HG02852 (cell line): ENCODE results near the gene WDR54.

Experiments
- ATAC-seq: cut with Tn5 transposase; IDR thresholded peaks from one replicate; pipeline ENCODE4 v1.9.1; 2021; ENCODE audit warnings: mild to moderate bottlenecking, moderate library complexity; ENCODE audit not compliant: unreplicated experiment

Gene WDR54, protein sequence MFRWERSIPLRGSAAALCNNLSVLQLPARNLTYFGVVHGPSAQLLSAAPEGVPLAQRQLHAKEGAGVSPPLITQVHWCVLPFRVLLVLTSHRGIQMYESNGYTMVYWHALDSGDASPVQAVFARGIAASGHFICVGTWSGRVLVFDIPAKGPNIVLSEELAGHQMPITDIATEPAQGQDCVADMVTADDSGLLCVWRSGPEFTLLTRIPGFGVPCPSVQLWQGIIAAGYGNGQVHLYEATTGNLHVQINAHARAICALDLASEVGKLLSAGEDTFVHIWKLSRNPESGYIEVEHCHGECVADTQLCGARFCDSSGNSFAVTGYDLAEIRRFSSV

DNA sequence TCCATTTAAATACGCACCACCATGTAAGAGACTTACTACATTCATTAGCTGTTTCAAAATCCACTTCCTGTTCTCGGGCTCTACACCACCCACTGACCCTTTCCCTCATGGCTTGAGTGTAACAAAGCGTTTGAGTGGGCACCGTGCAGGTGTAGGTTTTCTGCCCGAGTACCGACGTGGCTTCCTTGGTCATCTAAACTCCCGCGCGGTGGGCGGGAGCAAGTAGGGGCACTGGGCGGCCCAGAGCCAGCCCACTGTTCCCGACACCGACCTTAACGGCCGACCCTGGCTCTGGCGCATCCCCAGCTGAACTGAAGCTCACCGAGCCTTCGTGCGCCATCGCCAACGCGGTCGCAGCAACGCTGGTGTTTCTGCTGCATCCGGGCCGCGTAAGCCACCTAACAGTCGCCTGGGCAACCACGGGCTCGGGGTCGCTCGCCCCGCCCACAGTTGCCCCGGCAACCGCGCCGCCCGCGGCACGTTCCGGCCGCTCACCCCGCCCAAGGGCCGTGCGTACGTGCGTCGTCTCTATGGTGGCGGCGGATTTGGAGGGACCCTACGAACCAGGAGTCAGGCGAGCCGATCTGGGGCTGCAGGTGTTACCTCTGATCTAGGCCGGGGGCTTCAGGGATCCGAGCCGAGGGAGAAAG, at the start of gene WDR54, which contains the start of gene C2orf81:
TSS of gene WDR54 (plus strand) at position 510 of the 650 bp plus-strand sequence. CDS start 424 bp downstream, outside the sequence.
TSS of gene C2orf81 (minus strand) at position 399 of the 650 bp plus-strand sequence. CDS start at position 340, 59 bp downstream.
- peak; percentile 93 for ATAC-seq

DNA sequence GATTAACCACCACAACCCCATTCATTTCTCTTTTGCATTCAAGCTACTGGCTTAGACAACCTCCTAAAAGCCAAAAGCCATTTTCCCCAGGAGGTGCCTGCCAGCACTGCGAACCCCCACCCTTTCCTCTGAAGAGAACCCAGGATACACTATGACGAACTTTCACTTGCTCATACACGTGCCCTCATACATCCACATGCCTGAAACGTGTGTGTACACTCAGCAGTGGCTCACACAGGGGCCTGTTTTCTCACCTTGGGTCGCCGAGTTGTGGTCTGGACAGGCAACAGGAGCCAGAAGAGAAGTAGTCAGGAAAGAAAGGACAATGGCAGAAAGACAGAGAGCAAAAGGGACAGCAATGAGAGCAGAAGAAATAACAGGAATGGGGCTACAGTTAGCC, 48.9 kb upstream of the WDR54 start:
- no peak for ATAC-seq

DNA sequence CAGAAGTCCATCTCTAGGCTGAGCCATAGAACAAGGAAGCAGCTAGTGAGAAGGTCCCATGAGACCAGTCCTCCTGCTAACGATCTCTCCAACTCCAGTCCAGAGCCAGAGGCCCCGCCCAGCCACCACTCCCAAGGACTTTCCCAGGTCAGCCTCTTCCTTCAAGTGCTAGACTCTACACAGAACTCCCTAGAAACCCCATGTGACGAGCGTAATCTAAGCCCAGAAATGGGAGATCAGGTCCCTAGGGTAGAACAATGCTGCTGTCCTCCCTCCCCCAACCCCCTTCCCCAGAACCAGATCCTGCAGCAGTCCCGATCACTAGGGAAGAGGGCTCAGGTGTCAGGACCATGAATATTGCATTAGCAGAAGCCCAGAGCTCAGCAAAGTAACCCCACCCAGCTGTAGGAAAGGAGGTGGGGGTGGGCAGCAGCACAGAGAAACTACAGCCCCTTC, 48.3 kb upstream of the WDR54 start:
- ATAC-seq: no peak

DNA sequence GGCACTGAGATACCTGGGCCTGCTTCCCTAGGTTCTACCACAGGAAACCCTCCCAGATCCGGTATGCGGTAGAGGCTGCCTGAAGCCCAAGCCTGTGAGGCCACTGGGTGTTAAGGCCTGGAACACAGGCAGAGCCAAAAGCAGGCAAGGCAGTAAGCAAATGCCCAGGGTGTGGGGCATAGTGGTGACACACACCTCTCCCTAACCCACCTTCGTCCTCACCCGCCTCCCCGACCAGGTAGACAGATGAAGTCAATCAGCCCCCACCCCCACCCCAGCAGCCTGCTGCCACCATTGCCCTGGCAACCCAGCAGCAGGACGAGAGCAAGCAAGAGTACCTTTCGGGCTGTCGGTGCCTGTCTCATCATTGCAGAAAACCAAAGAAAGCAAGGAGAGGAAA, 47.5 kb upstream of the WDR54 start:
- ATAC-seq: no peak

DNA sequence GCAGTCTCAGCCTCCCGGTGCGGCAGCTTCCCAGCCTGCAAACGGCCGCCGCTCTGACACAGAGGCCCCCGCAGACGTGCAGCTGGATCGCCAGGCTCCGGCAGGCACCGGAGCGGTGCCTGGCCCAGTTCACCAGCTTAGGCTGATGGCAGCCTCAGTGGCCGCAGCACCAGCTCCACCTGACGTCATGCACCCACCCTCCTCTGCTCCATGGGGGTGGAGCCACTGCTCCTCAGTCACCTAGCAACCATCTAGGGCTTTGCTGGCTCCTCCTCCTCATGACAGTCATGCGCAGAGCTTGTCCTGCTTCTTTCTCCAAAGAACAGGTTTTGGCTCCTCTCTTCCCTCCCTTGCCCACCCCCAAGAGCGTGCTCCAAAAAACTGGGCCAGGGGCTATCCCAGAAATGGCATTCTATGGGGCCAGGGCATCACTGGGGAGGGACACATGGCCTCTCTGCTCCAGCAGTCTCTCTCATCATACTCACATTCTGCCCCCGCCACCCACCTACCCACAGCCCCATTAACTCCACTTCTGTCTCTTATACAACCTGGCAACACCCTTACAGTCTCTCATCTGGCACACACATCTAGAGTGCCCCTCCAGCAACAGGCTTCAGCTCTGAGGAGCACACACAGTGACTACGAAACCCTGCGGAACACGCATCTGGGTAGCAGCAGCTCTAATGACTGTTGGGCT, 46.9 kb upstream of the WDR54 start:
- no peak for ATAC-seq

DNA sequence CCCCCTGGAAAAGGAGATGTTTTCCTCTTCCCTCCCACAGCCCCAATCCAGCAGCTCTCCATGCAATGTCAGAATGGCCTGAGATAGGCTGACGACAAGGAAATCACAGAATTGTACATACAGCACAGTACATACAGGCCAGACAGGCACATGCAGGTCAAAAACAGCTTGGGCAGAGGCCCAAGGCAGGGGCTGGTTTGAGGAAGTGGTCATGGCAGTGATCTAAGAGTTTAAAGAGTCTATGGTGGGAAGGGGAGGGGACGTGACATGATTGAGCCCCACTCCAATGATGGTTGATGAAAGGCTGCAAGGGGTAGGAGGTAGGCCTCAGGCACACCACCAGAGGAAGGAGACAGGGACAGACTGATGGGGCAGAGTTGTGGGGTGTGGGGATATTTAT, 45.7 kb upstream of the WDR54 start:
- no peak for ATAC-seq

DNA sequence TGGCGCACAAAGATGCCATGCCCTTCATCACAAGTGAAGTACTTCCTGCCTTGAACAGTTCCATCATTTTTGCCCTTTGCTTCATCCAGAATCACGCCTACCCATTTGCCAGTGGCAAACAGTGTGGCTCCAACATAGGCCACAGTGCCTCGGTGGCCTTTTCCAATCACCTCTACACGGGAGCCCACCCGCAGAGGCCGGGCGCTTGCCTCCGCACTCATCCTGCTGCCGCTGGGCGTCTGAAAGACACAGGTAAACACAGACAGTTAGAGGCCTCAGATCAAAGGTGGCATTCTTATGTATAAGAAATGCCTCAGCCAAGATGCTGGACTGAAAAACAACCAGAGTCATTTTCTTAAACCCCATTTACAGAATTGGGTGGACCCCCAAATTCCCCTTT, 43.5 kb upstream of the WDR54 start:
- ATAC-seq: no peak

DNA sequence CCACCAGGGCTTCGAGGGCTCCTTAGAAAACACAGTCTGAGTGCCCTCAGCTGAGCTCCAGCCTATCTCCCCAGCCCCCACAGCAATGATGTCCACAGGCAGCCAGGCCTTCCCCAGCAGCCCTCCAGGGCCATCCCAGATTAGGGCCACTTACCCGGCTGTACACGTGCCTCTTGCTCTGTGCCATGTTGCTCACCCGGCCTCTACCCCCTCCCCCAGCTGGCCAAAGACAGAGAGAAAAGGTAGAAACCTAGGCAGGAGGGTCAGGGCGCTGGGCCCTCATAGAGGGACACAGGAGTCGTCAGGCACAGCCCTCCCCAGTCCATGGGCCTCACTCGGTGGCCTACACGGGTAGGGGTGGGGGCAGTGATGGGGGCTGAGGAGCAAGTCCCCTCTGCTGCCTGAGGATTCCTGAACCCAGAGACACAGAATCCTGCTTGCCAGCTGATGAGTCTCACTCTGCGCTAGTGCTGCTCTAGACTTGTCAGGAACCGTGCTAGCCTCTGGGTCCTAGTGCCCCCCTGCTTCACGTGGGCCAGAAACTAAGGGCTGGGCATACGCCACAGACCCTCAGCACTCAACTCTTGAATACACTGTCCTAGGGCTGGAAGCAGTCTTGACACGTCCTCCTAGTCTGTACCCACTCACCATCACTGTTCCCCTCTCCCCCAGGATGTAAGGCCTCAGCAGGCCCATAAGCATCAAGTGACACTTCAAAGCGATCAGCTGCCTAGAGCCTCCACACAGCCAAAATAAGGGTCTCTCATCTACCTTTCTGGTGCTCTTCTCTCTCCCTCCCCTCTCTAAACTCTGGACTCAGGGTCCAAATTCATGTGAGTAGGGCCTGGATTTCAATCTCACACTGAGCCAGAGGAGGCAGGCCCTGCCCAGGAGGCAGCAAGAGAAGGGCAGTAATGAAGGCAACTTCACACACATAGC, 41.4 kb upstream of the WDR54 start, which contains the start of gene DCTN1:
TSS of gene DCTN1 (minus strand) at position 461 of the 939 bp plus-strand sequence. CDS start at position 187, 274 bp downstream.
- peak; percentile 73 for ATAC-seq

DNA sequence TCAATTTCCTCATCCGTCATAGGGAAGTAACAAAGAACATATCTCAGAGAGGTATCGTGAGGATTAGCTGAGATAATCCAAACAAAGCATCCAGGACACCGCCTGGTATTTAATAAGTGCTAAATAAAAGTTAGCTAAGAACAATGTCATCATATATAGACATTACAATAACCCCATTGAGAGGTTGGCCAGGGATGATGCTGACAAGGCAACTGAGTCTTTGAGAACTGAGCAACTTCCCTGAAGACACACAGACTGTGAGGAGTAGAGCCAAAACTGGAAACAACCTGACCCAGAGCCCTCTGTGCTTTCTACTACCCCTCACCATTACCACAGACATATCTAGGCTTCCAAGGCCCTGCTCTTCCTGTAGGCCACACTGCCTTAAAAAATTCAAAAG, 39.8 kb upstream of the WDR54 start:
- no peak for ATAC-seq

DNA sequence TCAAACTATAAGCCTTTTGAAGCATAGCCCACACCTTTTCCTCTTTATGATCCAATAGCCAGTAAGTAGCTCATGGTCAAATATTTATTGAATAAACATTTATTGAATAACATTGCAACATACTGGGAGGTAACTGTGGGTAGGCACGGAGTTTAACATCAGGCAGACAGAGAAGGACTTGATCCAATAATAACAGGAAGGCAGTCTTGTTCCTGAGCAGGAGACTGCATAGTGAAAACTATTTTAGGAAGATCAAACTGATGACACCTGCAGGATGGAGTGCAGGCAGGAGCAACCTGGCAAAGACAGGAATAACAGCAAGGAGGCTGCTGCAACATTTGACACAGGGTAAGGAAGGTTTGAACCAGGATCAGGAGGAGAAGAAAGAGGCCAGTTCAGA, 38.3 kb upstream of the WDR54 start:
- no peak for ATAC-seq

DNA sequence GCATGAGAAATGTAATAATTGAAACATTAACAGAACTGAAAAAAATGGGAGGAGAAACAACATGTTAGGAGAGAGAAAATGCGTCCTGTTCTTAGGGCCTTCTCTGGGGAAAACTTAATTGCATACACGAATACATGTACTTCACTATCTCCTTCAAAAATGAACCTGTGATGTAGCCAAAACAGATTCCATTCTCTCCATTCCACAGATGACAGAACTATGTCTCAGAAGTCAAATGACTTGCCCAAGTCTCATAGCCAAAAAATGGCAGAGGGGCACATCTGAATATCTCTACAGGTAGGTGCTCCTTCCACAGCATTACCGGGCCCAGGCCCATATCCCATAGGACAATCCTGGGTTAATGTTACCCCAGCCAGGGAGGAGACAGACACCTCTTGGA, 37.5 kb upstream of the WDR54 start:
- no peak for ATAC-seq

DNA sequence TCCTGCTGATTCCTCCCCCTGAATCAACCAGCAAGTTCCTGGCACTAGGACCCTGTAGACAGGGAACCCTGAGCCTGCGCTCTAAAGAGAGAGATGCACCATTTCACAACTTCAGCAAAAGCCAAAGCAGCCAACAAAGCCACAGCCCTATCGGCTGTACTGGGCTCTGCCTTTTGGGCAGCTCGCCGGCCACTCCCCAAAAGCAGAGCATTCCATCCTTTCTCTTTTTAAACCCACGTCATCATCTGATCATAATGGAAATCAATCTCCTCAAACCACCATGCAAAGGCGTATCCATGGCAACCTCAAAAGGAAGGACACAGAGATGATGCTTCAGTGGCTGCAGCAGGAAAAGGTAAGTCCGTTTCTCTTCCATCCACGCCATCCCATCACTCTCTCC, 36.1 kb upstream of the WDR54 start:
- ATAC-seq: no peak

DNA sequence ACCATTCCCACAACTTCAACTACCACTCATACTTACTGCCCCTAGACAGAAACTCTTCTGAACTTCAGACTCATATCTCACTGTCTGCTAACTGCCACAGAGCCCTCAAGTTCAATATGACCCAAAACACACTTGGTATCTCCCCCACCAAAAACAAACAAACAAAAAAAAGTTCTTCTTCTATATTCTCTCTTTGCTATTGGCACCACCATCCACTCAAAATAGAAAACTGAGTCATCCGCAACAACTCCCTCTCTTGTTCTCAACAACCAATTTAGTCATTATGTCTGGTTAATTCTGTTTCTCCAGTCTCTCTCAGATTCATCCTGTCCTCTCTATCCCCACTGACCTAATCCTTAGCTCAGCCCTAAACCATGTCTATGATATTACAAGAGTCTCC, 34.2 kb upstream of the WDR54 start:
- ATAC-seq: no peak

DNA sequence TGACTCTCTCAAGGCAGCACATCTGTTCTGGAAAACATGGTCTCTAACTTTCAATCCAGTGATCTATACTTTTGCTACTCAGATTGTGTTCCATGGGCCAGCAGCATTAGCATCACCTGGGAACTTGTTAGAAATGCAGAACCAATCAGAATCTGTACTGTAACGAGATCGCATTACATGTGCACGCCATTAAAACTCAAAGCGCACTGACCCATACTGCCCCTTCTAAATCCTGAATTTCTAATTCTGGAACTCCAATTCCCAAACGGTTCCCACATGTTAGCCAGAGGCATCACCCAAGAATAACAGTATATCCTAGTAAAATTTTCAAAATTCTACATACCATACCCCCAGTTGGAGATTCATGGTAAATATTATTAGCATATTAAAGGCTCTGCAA, 30.9 kb upstream of the WDR54 start:
- ATAC-seq: no peak

DNA sequence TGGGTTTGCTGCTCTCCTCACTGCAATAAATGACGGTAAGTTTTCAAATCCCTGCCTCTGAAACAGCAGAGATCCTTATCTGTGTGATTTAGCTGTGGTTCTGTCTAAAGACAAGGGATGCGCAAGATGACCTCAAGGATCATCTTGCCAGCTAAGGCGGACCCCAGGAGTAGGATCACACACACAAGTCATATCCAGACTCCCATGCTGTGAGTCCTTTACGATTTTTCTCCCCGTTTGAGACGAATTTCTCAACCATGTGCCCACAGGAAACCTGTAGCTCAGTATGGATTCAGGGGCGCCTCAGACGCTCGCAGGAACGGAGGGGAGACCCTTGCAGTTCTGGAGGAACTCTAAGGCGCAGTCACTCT, 30.3 kb upstream of the WDR54 start:
- peak; percentile 19 for ATAC-seq

DNA sequence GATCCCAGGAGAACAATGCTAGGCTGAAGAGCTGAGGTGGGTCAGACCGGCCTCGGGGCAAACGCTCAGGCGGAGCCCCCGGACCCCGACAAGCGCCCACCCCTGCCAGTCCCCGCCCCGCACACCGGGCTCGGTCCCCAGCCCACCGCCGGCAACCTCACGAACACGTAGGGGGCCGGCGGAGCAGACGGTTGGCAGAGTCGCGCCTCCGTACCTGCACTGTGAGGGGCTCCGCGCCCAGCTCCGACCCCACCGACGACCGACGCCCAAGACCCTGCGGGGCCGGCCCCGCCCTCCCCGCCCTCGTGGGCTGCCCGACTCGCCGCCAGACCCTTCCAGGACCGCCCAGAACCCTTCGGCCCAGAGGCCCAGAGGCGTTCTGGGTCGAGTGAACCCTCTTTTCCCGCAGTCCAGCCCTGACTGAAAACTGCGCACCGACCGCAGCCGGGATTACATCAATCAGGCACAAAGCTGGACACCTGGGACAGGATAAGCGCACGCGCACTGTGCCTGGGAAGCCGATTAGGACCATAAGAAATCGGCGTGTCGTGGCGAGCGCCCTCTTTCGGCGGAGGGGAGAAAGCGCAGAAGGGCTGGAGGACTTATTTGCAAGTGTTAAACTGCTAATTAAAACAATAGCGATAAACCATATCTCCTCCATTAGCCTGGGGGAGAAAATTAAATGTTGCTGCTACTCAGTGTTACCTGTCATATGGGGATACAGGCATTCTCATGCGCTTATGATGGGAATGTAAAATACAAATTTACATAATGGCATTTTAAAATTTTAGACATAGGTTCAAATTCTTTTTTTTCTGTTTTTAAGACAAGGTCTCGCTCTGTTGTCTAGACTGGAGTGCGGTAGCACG, 29.7 kb upstream of the WDR54 start:
- ATAC-seq: peak; percentile 67

DNA sequence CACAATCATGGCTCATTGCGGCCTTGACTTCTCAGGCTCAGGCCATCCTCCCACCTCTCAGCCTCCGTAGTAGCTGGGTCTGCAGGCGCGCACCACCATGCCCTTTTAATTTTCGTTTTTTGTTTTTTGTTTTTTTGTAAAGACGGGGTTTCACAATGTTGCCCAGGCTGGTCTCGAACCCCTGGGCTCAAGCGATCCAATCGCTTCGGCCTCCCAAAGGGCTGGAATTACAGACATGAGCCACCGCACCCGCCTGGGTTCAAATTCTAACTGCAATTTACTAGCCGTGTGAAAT, 29.1 kb upstream of the WDR54 start:
- ATAC-seq: no peak

DNA sequence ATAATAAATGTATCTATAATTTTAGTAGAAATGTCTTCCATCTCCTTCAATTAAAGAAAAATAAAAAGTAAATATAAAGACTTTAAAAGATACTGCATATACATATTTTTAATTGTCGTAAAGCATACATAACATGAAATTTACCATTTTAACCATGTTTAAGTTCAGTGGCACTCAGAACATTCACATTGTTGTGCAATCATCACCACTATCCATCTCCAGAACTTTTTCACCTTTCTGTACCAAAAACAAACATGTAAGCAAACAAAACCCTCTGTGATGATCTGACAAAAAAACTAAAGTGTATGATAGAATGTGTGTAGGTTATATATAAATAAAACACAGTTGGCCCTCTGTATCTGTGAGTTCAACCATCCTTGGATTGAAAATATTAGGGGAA, 28.0 kb upstream of the WDR54 start:
- no peak for ATAC-seq

DNA sequence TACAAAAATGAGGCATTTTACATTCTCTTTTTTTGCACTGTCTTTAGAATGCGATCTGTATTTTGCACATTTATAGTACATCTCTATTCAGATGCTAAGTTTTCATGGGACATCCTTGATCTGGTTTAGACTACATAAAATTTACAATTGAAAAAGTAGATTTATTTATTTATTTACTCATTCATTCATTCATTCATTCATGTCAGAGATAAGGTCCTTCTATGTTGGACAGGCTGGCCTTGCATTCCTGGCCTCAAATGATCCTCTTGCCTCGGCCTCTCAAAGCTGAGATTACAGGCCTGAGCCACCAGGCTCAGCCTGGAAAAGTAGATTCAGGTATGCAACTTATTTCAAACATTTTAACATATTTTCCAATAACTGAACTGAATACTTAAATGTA, 25.4 kb upstream of the WDR54 start:
- ATAC-seq: no peak

DNA sequence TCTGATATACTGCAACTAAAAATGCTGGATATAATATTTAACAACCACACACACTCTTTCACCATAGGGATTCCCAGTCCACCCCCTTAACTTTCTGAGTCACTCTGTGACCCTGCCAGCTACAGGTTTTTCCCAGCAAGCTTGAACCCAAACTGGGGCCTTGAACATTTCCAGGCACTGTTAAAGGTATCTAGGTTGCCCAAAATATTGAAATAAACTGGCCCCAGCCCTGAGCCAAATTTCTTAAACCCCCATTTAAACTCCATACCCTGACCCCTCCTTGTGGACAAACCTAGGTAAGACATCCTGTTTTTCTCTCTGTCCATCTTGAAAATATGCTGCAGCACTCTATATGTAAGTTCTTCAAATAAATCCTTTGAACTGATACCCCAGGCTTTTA, 21.7 kb upstream of the WDR54 start:
- ATAC-seq: no peak
